Measurements from ENCODE around the gene ACSF3. TPM values are rescaled to one million over a fixed set of nuclear protein-coding genes. Genes with fewer than 3 reads are reported as not detected.

Gene ACSF3
- total RNA-seq, 1 experiment from 2014 or later, result 34.0 TPM

DNA sequence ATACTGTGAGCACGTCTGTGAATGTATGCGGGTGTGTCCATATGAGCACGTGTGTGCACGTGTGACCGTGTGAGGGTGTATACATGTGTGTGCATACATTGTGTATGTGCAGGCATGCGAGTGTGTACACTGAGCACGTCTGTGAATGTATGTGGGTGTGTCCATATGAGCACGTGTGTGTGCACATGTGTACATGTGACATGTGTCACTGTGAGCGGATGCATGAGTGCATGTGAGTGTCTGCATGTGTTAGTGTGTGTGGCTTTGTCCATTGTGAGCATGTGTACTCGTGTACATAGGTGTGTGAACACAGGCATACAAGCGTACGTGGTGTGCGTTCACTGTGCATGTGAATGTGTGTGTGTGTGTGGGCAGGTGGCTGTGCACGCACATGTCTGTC, 17.5 kb upstream of the ACSF3 start:
- intact Hi-C loops (cut with micrococcal nuclease; ENCODE audit: unreplicated experiment), result no loop called here
- H4K20me1 ChIP-seq (ENCODE audit: insufficient read depth), result no peaks in the 10 kb centered on the region
- H3K9me3 ChIP-seq (ENCODE audit: insufficient read depth, low read depth), result no peaks in the 10 kb centered on the region
- H3K27ac ChIP-seq, result no peak overlapping the region
- peaks cover 68% of the 10 kb centered on the region for H3K27me3 ChIP-seq (ENCODE audit: insufficient read depth, low read depth)
- H3F3A ChIP-seq (ENCODE audit: insufficient read depth, low read depth), result peaks cover 18% of the 10 kb centered on the region; the same call in 1 of the 2 replicates
- H3K4me2 ChIP-seq, result no peak overlapping the region
- no peak for TF ChIP-seq EZH2 (IDR thresholded peaks at IDR 0.05; ENCODE audit: low read depth)
- TF ChIP-seq, protein P1, sequence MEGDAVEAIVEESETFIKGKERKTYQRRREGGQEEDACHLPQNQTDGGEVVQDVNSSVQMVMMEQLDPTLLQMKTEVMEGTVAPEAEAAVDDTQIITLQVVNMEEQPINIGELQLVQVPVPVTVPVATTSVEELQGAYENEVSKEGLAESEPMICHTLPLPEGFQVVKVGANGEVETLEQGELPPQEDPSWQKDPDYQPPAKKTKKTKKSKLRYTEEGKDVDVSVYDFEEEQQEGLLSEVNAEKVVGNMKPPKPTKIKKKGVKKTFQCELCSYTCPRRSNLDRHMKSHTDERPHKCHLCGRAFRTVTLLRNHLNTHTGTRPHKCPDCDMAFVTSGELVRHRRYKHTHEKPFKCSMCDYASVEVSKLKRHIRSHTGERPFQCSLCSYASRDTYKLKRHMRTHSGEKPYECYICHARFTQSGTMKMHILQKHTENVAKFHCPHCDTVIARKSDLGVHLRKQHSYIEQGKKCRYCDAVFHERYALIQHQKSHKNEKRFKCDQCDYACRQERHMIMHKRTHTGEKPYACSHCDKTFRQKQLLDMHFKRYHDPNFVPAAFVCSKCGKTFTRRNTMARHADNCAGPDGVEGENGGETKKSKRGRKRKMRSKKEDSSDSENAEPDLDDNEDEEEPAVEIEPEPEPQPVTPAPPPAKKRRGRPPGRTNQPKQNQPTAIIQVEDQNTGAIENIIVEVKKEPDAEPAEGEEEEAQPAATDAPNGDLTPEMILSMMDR (conservative IDR thresholded peaks at IDR 0.05), result no peak
- H3K79me2 ChIP-seq (ENCODE audit: low read depth), result no peaks in the 10 kb centered on the region
- ChIA-PET CTCF (no interaction called here), POLR2A (ENCODE audit: unreplicated experiment) (no interaction called here)
- H2AFZ ChIP-seq, result no peak overlapping the region
- no peaks in the 10 kb centered on the region for H3K9me2 ChIP-seq (ENCODE audit: insufficient read depth)
- DNase-seq, result no peak
- H3K4me1 ChIP-seq (replicated peaks; ENCODE audit: insufficient read depth), result no peaks in the 10 kb centered on the region
- BruUV-seq (replicated peaks), result no TSS peak
- H3K36me3 ChIP-seq (ENCODE audit: low read depth), result no peaks in the 10 kb centered on the region
- H3K4me3 ChIP-seq, result no peak overlapping the region

GRCh38 chr16:89077076-89077475, 16.6 kb upstream of the ACSF3 start:
- no peak for DNase-seq
- no peaks in the 10 kb centered on the region for H3K4me1 ChIP-seq (replicated peaks; ENCODE audit: insufficient read depth)
- no peak overlapping the region for H2AFZ ChIP-seq
- ChIA-PET POLR2A (ENCODE audit: unreplicated experiment) (no interaction called here), CTCF (no interaction called here)
- no peaks in the 10 kb centered on the region for H3K9me3 ChIP-seq (ENCODE audit: insufficient read depth, low read depth)
- no peak overlapping the region for H3K4me3 ChIP-seq
- no peak overlapping the region for H3K4me2 ChIP-seq
- no peaks in the 10 kb centered on the region for H3K36me3 ChIP-seq (ENCODE audit: low read depth)
- H3K79me2 ChIP-seq (ENCODE audit: low read depth), result no peaks in the 10 kb centered on the region
- TF ChIP-seq EZH2 (IDR thresholded peaks at IDR 0.05; ENCODE audit: low read depth), result no peak
- TF ChIP-seq, protein P1 (conservative IDR thresholded peaks at IDR 0.05), result no peak
- H3F3A ChIP-seq (ENCODE audit: insufficient read depth, low read depth), result peaks cover 18% of the 10 kb centered on the region; the same call in 1 of the 2 replicates
- H3K27me3 ChIP-seq (ENCODE audit: insufficient read depth, low read depth), result peaks cover 68% of the 10 kb centered on the region
- no TSS peak for BruUV-seq (replicated peaks)
- H3K9me2 ChIP-seq (ENCODE audit: insufficient read depth), result no peaks in the 10 kb centered on the region
- no peak overlapping the region for H3K27ac ChIP-seq
- intact Hi-C loops (cut with micrococcal nuclease; ENCODE audit: unreplicated experiment), result no loop called here
- no peaks in the 10 kb centered on the region for H4K20me1 ChIP-seq (ENCODE audit: insufficient read depth)

DNA sequence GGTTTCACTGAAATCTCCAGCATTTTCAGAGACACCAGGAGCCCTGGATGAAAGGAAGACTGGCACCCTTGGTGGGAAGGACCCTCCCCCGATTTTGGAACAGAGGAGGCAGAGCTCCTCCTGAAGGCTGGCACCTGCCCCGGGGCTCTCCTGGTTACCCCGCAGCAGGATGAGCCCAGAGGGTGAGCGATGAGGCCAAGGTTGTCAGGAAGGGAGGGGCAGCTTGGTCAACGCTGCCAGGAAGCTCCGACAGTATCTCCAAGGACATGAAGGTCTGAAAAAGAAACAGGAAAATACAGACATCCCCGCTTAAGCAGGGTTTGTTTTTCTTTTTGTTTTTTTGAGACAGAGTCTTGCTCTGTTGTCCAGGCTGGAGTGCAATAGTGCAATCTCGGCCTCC, 15.5 kb upstream of the ACSF3 start:
- H3K36me3 ChIP-seq (ENCODE audit: low read depth), result no peaks in the 10 kb centered on the region
- H3K27me3 ChIP-seq (ENCODE audit: insufficient read depth, low read depth), result peaks cover 68% of the 10 kb centered on the region
- peaks cover 18% of the 10 kb centered on the region; the same call in 1 of the 2 replicates for H3F3A ChIP-seq (ENCODE audit: insufficient read depth, low read depth)
- no peaks in the 10 kb centered on the region for H3K4me1 ChIP-seq (replicated peaks; ENCODE audit: insufficient read depth)
- no peaks in the 10 kb centered on the region for H3K79me2 ChIP-seq (ENCODE audit: low read depth)
- intact Hi-C loops (cut with micrococcal nuclease; ENCODE audit: unreplicated experiment), result no loop called here
- TF ChIP-seq, protein P1 (conservative IDR thresholded peaks at IDR 0.05), result no peak
- peak; percentile 37; the same call in 1 of the 2 replicates for TF ChIP-seq EZH2 (IDR thresholded peaks at IDR 0.05; ENCODE audit: low read depth)
- POLR2A ChIA-PET (ENCODE audit: unreplicated experiment), result no interaction called here
- no peaks in the 10 kb centered on the region for H4K20me1 ChIP-seq (ENCODE audit: insufficient read depth)
- H3K27ac ChIP-seq, result no peak overlapping the region
- H3K9me3 ChIP-seq (ENCODE audit: insufficient read depth, low read depth), result no peaks in the 10 kb centered on the region
- H3K4me2 ChIP-seq, result no peak overlapping the region
- no peak overlapping the region for H2AFZ ChIP-seq
- CTCF ChIA-PET, result no interaction called here
- no peak overlapping the region for H3K4me3 ChIP-seq
- no peaks in the 10 kb centered on the region for H3K9me2 ChIP-seq (ENCODE audit: insufficient read depth)
- BruUV-seq (replicated peaks), result no TSS peak
- DNase-seq, result no peak

Measured in PC-9 (cell line).